ENCODE data around the gene HLCS. TPM values are rescaled to one million over a fixed set of nuclear protein-coding genes. Genes with fewer than 3 reads are reported as not detected.

HLCS gene
- total and polyA plus RNA-seq, 2 donors (not counting 1 experiment from before 2014, with no cell fraction given): 23.1 to 40.0 TPM

DNA sequence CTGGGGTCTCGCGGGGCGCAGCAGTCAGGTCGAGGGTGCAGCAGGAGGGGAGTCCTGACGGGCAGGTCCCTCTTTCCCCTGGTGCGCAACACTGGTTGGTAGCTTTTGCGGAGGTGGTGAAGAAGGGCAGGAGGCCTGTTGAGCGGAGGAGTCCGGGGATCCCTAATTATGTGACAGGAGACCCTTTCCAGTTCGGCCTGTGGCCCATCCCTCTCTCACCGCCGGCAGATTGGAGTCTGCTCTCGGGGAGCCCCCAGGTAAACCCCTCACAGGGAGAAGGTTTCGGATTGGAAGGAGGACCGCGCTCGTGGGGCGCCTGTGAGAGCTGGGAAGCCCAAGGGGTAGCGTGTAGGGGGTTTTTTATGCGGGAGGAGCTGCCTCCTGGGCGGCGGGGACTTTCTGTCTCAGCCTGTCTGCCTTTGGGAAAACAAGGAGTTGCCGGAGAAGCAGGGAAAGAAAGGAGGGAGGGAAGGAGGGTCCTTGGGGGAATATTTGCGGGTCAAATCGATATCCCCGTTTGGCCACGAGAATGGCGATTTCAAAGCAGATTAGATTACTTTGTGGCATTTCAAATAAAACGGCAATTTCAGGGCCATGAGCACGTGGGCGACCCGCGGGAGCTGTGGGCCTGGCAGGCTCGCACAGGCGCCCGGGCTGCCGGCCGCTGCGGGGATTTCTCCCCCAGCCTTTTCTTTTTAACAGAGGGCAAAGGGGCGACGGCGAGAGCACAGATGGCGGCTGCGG is 258.0 kb downstream of the HLCS start:
- no peaks in the 10 kb centered on the region for H3K4me1 ChIP-seq (ENCODE audit: control insufficient read depth, extremely low read depth, insufficient read depth, low read length)
- H3K36me3 ChIP-seq (ENCODE audit: control insufficient read depth, insufficient read depth, low read length): no peaks in the 10 kb centered on the region
- H2AFZ ChIP-seq (ENCODE audit: low read length): no peak overlapping the region
- no peaks in the 10 kb centered on the region for H3K9me3 ChIP-seq (ENCODE audit: control insufficient read depth, insufficient read depth, low read depth, low read length)
- H3K4me2 ChIP-seq (ENCODE audit: extremely low read depth, insufficient read depth, low read length): no peak overlapping the region
- H3K27ac ChIP-seq (ENCODE audit: insufficient read depth, low read length): no peak overlapping the region
- DNase-seq (ENCODE audit: low read depth in 2 of 2): no peak
- H4K20me1 ChIP-seq (ENCODE audit: control insufficient read depth, extremely low read depth, insufficient read depth, low read length): no peaks in the 10 kb centered on the region
- peaks cover 92% of the 10 kb centered on the region for H3K27me3 ChIP-seq (ENCODE audit: control insufficient read depth, insufficient read depth, low read length)
- H3K79me2 ChIP-seq (ENCODE audit: control insufficient read depth, insufficient read depth, low read length): no peaks in the 10 kb centered on the region
- H3K9ac ChIP-seq (ENCODE audit: insufficient read depth, low read length): no peak overlapping the region
- peak; percentile 91 for TF ChIP-seq EZH2 (IDR thresholded peaks at IDR 0.05; ENCODE audit: low read length, missing control alignments)
- TF ChIP-seq, protein P1, sequence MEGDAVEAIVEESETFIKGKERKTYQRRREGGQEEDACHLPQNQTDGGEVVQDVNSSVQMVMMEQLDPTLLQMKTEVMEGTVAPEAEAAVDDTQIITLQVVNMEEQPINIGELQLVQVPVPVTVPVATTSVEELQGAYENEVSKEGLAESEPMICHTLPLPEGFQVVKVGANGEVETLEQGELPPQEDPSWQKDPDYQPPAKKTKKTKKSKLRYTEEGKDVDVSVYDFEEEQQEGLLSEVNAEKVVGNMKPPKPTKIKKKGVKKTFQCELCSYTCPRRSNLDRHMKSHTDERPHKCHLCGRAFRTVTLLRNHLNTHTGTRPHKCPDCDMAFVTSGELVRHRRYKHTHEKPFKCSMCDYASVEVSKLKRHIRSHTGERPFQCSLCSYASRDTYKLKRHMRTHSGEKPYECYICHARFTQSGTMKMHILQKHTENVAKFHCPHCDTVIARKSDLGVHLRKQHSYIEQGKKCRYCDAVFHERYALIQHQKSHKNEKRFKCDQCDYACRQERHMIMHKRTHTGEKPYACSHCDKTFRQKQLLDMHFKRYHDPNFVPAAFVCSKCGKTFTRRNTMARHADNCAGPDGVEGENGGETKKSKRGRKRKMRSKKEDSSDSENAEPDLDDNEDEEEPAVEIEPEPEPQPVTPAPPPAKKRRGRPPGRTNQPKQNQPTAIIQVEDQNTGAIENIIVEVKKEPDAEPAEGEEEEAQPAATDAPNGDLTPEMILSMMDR (conservative IDR thresholded peaks at IDR 0.05 in 1 of 2, IDR thresholded peaks at IDR 0.05 in 1 of 2; ENCODE audit: low read depth in 1 of 2, low read length in 2 of 2): no peak
- H3K4me3 ChIP-seq (replicated peaks in 1 of 4; ENCODE audit: control extremely low read depth in 1 of 4, insufficient read depth in 1 of 4, low read depth in 3 of 4, low read length in 4 of 4): no peak overlapping the region

DNA sequence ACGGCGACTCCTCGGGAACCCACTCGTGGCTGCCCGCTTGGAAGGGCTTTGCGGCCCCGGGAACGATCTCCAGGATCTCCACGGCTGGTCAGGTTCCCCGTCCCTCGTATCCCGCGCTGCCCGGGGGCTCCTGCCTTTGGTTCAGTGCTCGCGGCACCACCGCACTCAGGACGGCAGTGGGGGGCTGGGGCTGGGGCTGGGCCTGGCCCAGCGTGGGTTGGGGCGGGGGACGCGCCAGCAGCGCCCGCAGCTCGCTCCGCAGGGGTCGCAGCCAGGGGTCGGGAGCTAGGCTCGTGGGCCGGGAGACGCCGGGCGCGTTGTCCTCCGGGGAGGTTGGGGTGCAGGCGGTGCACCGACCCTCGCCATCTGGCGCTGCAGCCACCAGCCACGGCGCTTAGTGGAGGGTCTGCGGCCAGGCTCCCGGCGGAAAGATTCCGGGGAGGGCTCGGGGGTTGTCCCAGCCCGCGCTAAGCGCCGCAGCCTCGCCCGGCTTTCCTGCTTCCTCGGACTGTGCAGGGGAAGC is 258.6 kb downstream of the HLCS start:
- H4K20me1 ChIP-seq (ENCODE audit: control insufficient read depth, extremely low read depth, insufficient read depth, low read length): no peaks in the 10 kb centered on the region
- TF ChIP-seq, protein P1 (conservative IDR thresholded peaks at IDR 0.05 in 1 of 2, IDR thresholded peaks at IDR 0.05 in 1 of 2; ENCODE audit: low read depth in 1 of 2, low read length in 2 of 2): no peak
- TF ChIP-seq EZH2 (IDR thresholded peaks at IDR 0.05; ENCODE audit: low read length, missing control alignments): no peak
- H3K9ac ChIP-seq (ENCODE audit: insufficient read depth, low read length): no peak overlapping the region
- H2AFZ ChIP-seq (ENCODE audit: low read length): no peak overlapping the region
- H3K4me2 ChIP-seq (ENCODE audit: extremely low read depth, insufficient read depth, low read length): no peak overlapping the region
- peaks cover 93% of the 10 kb centered on the region for H3K27me3 ChIP-seq (ENCODE audit: control insufficient read depth, insufficient read depth, low read length)
- DNase-seq (ENCODE audit: low read depth in 2 of 2): no peak
- H3K27ac ChIP-seq (ENCODE audit: insufficient read depth, low read length): no peak overlapping the region
- H3K79me2 ChIP-seq (ENCODE audit: control insufficient read depth, insufficient read depth, low read length): no peaks in the 10 kb centered on the region
- H3K4me3 ChIP-seq (replicated peaks in 1 of 4; ENCODE audit: control extremely low read depth in 1 of 4, insufficient read depth in 1 of 4, low read depth in 3 of 4, low read length in 4 of 4): no peak overlapping the region
- H3K9me3 ChIP-seq (ENCODE audit: control insufficient read depth, insufficient read depth, low read depth, low read length): no peaks in the 10 kb centered on the region
- H3K36me3 ChIP-seq (ENCODE audit: control insufficient read depth, insufficient read depth, low read length): no peaks in the 10 kb centered on the region
- no peaks in the 10 kb centered on the region for H3K4me1 ChIP-seq (ENCODE audit: control insufficient read depth, extremely low read depth, insufficient read depth, low read length)

DNA sequence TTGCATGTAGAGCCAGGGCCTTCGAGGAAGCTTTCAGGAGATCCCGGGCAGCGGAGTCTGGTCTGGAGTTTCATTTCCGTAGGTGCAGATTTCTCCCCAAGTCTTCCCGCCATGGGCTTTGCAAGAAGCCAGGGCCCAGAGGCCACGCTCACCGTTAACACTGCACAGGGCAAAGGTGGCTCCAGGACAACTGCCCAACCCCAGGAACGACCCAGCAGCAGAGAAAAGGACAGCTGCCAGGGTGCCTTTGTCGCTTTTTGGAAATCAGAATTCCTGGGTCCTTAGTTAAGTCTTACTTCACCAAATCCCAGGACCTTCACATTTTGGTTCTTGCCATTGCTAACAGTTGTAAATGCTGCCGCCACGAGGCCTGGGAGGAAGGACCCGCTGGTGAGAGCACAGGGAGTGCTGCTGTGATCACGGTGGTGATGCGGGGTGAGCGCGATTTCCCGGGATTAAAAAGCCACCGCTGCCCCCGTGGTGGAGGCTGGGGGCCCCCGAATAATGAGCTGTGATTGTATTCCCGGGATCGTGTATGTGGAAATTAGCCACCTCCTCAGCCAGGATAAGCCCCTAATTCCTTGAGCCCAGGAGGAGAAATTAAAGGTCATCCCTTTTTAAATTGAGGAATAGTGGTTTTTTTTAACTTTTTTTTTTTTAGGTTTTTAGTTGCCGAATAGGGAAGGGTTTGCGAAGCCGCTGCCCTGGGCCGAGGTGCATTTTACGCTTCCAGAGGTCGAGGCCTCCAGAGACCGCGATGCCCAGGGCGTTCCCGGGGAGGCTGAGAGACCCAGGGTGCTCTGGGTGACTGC is 259.3 kb downstream of the HLCS start:
- H2AFZ ChIP-seq (ENCODE audit: low read length): no peak overlapping the region
- H3K4me2 ChIP-seq (ENCODE audit: extremely low read depth, insufficient read depth, low read length): no peak overlapping the region
- peaks cover 93% of the 10 kb centered on the region for H3K27me3 ChIP-seq (ENCODE audit: control insufficient read depth, insufficient read depth, low read length)

More for the DNA sequence above, 259.3 kb downstream of the HLCS start:
- Histone ChIP-seq H3K27ac (ENCODE audit: insufficient read depth, low read length) (no peak overlapping the region), H4K20me1 (ENCODE audit: control insufficient read depth, extremely low read depth, insufficient read depth, low read length) (peaks cover 1% of the 10 kb centered on the region), H3K36me3 (ENCODE audit: control insufficient read depth, insufficient read depth, low read length) (no peaks in the 10 kb centered on the region), H3K9me3 (ENCODE audit: control insufficient read depth, insufficient read depth, low read depth, low read length) (no peaks in the 10 kb centered on the region), H3K4me1 (ENCODE audit: control insufficient read depth, extremely low read depth, insufficient read depth, low read length) (no peaks in the 10 kb centered on the region), H3K79me2 (ENCODE audit: control insufficient read depth, insufficient read depth, low read length) (no peaks in the 10 kb centered on the region), H3K9ac (ENCODE audit: insufficient read depth, low read length) (no peak overlapping the region), H3K4me3 (replicated peaks in 1 of 4; ENCODE audit: control extremely low read depth in 1 of 4, insufficient read depth in 1 of 4, low read depth in 3 of 4, low read length in 4 of 4) (no peak overlapping the region)
- TF ChIP-seq, protein P1 (conservative IDR thresholded peaks at IDR 0.05 in 1 of 2, IDR thresholded peaks at IDR 0.05 in 1 of 2; ENCODE audit: low read depth in 1 of 2, low read length in 2 of 2): peak in 1 of 2 donors; percentile 18
- peak; percentile 92 for TF ChIP-seq EZH2 (IDR thresholded peaks at IDR 0.05; ENCODE audit: low read length, missing control alignments)
- DNase-seq (ENCODE audit: low read depth in 2 of 2): peak in 1 of 2 donors; percentile 34
